ENCODE measurements around the gene COMP. TPM values are rescaled to one million over a fixed set of nuclear protein-coding genes. Genes with fewer than 3 reads are reported as not detected.

The COMP gene
- total RNA-seq, 5 donors from 2014 or later (not counting 1 experiment from before 2014, with no cell fraction given), result not detected

DNA sequence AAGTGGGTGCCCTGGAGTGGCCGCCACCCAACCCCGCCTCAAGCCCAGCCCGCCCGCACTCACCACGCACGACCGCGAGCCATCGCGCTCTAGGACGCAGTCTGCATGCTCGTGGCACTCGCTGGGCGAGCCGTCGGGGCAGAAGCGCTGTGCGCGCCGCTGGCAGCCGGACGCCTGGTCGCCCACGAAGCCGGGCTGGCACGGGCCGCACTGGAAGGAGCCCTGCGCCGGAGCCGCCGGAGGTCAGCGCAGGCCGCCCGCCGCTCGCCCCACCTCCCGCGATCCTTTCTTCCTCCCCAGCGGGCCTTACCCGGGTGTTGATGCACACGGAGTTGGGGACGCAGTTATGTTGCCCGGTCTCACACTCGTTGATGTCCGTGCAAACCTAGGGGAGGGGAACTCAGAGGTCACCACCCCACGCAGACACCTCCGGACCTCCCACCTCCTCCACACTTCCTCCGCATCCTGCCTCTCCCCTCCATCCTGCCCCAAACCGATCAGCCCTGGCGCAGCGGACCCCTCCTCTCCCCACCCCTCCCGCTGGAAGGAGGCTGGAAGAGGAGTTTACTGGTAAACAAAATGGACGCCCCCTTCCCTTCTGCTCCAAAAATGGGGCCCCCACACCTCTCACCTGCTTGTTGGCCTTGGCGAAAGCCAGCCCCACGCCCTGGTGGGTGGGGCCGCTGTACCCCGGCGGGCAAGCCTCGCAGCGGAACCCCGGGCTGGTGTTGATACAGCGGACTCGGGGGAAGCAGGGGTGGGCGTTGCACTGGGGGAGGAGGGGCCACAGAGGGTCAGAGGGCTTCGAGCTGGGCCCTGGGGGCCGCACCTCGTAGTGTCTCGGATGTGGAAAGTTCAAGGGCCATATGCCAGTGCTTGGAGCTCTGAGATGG lies 2.3 kb downstream of the COMP start:
- H3K4me1 ChIP-seq (ENCODE audit: control insufficient read depth in 1 of 2, extremely low read depth in 1 of 2, insufficient read depth in 2 of 2, low read length in 2 of 2), result peaks cover 3 to 50% of the 10 kb centered on the region in 2 experiments
- no peak overlapping the region for H3K27ac ChIP-seq (ENCODE audit: low read length)
- H3K4me3 ChIP-seq (ENCODE audit: control insufficient read depth in 1 of 2, extremely low read depth in 1 of 2, low read length in 1 of 2), result peak overlapping the region in 1 of 2 donors; percentile 35
- Mint-ChIP-seq H3K27me3 (peaks cover 53 to 76% of the 10 kb centered on the region in 2 donors), H3K4me1 (peaks cover 35 to 51% (median 49%) of the 10 kb centered on the region in 3 donors), H3K9me3 (no peaks in the 10 kb centered on the region), H3K27ac (no peak overlapping the region), H3K4me3 (peak overlapping the region; percentile 52 to 79 (median 69)), H3K36me3 (no peaks in the 10 kb centered on the region)
- H3K27me3 ChIP-seq (replicated peaks in 1 of 2; ENCODE audit: control insufficient read depth in 2 of 2, extremely low read depth in 1 of 2, insufficient read depth in 2 of 2, low read length in 1 of 2), result peaks cover 7 to 98% of the 10 kb centered on the region in 2 experiments
- ATAC-seq (replicated peaks in 1 of 4) (no peak), DNase-seq (no peak)
- POLR2A ChIA-PET, result no interaction called here
- H3K36me3 ChIP-seq (ENCODE audit: control insufficient read depth in 2 of 2, extremely low read depth in 1 of 2, insufficient read depth in 1 of 2, low read length in 1 of 2), result no peaks in the 10 kb centered on the region
- WGBS (ENCODE audit: insufficient coverage), result 7% methylated on average over 59 of the region's 68 CpGs
- H3K9me3 ChIP-seq, result no peaks in the 10 kb centered on the region
- CTCF ChIA-PET, result no interaction called here

DNA sequence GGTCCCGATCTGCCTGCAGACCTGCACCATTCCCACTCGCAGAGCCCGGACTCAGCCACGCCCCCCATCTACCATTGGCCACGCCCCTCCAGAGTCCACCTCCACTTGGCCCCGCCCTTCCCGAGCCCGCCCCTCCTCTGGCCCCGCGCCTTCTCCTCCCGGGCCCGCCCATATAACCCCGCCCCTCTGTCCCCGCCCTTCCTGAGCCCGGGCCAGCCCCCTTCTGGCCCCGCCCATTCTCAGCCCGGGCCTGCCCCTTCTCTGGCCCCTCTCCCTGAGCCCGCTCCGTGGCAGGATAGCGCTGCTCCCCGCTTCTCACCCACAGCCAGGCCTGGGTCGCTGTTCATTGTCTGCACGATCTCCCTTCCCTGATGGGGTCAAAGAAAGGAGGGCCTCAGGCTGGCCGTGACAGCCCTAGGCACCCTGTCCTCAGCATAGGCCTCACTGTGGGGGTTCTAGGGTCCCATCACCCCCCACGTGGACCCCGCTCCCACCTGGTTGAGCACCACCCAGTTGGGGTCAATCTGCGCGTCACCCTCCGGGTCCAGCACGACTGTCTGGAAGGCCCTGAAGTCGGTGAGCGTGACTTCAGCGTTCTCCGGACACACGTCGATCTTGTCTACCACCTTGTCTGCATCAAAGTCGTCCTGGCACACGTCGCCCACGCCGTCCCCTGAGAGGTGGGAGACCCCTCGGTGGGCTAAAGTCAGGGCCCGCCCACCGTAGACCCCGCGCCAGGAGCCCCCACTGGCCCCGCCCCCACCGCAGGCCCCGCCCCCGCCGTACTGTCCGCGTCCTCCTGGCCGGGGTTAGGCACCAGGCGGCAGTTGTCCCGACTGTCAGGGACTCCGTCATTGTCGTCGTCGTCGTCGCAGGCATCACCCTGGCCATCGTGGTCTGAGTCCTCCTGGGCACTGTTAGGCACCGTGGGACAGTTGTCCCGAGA lies 5.7 kb downstream of the COMP start:
- Histone ChIP-seq H3K27ac (ENCODE audit: low read length) (no peak overlapping the region), H3K4me1 (ENCODE audit: control insufficient read depth in 1 of 2, extremely low read depth in 1 of 2, insufficient read depth in 2 of 2, low read length in 2 of 2) (peaks cover 3 to 44% of the 10 kb centered on the region in 2 experiments), H3K9me3 (no peaks in the 10 kb centered on the region), H3K4me3 (ENCODE audit: control insufficient read depth in 1 of 2, extremely low read depth in 1 of 2, low read length in 1 of 2) (no peak overlapping the region), H3K36me3 (ENCODE audit: control insufficient read depth in 2 of 2, extremely low read depth in 1 of 2, insufficient read depth in 1 of 2, low read length in 1 of 2) (no peaks in the 10 kb centered on the region), H3K27me3 (replicated peaks in 1 of 2; ENCODE audit: control insufficient read depth in 2 of 2, extremely low read depth in 1 of 2, insufficient read depth in 2 of 2, low read length in 1 of 2) (peaks cover 5 to 94% of the 10 kb centered on the region in 2 experiments)
- peaks cover 33 to 49% of the 10 kb centered on the region in 2 donors for H3K27me3 Mint-ChIP-seq
- ATAC-seq (replicated peaks in 1 of 4), result peak; percentile 56 to 80 (median 67)
- no peaks in the 10 kb centered on the region for H3K9me3 Mint-ChIP-seq
- no peaks in the 10 kb centered on the region for H3K36me3 Mint-ChIP-seq
- H3K4me3 Mint-ChIP-seq, result peak overlapping the region in 2 of 3 donors; percentile 54 to 79
- peak in 34 of 35 experiments; percentile 22 to 78 (median 56) for DNase-seq
- H3K27ac Mint-ChIP-seq, result no peak overlapping the region
- peaks cover 30 to 45% (median 43%) of the 10 kb centered on the region in 3 donors for H3K4me1 Mint-ChIP-seq
- ChIA-PET CTCF (no interaction called here), POLR2A (interaction anchor here in 1 of 2 donors (1.0 kb wide), 1 partner anchor 136 kb away, joined by 4 read pairs; no protein-coding TSS in a partner anchor)
- 17% methylated on average over 63 of the region's 65 CpGs for WGBS (ENCODE audit: insufficient coverage)

DNA sequence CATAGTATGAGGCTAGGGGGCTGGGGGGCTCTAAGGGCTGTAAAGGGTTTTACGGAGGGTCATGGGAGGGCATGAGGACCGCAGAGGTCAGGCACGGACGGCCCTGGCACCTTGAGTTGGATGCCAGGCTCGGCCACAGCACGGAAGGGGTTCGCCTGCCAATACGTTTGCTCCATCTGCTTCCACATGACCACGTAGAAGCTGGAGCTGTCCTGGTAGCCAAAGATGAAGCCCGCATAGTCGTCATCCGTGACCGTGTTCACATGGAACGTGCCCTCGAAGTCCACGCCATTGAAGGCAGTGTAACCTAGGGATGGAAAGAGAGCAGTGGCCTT lies 6.4 kb downstream of the COMP start:
- ATAC-seq (replicated peaks in 1 of 4) (no peak), DNase-seq (no peak)
- POLR2A ChIA-PET, result no interaction called here
- no peaks in the 10 kb centered on the region for H3K9me3 Mint-ChIP-seq
- peaks cover 28 to 43% of the 10 kb centered on the region in 2 donors for H3K27me3 Mint-ChIP-seq
- H3K27ac Mint-ChIP-seq, result no peak overlapping the region
- peaks cover 26 to 40% (median 36%) of the 10 kb centered on the region in 3 donors for H3K4me1 Mint-ChIP-seq
- H3K4me3 ChIP-seq (ENCODE audit: control insufficient read depth in 1 of 2, extremely low read depth in 1 of 2, low read length in 1 of 2), result no peak overlapping the region
- H3K9me3 ChIP-seq, result no peaks in the 10 kb centered on the region
- CTCF ChIA-PET, result no interaction called here
- H3K27me3 ChIP-seq (replicated peaks in 1 of 2; ENCODE audit: control insufficient read depth in 2 of 2, extremely low read depth in 1 of 2, insufficient read depth in 2 of 2, low read length in 1 of 2), result peaks cover 5 to 94% of the 10 kb centered on the region in 2 experiments
- H3K36me3 Mint-ChIP-seq, result no peaks in the 10 kb centered on the region
- 85% methylated on average over 16 of the region's 16 CpGs for WGBS (ENCODE audit: insufficient coverage)
- H3K36me3 ChIP-seq (ENCODE audit: control insufficient read depth in 2 of 2, extremely low read depth in 1 of 2, insufficient read depth in 1 of 2, low read length in 1 of 2), result no peaks in the 10 kb centered on the region
- H3K4me1 ChIP-seq (ENCODE audit: control insufficient read depth in 1 of 2, extremely low read depth in 1 of 2, insufficient read depth in 2 of 2, low read length in 2 of 2), result peaks cover 3 to 38% of the 10 kb centered on the region in 2 experiments
- no peak overlapping the region for H3K27ac ChIP-seq (ENCODE audit: low read length)
- peak overlapping the region in 1 of 3 donors; percentile 79 for H3K4me3 Mint-ChIP-seq

DNA sequence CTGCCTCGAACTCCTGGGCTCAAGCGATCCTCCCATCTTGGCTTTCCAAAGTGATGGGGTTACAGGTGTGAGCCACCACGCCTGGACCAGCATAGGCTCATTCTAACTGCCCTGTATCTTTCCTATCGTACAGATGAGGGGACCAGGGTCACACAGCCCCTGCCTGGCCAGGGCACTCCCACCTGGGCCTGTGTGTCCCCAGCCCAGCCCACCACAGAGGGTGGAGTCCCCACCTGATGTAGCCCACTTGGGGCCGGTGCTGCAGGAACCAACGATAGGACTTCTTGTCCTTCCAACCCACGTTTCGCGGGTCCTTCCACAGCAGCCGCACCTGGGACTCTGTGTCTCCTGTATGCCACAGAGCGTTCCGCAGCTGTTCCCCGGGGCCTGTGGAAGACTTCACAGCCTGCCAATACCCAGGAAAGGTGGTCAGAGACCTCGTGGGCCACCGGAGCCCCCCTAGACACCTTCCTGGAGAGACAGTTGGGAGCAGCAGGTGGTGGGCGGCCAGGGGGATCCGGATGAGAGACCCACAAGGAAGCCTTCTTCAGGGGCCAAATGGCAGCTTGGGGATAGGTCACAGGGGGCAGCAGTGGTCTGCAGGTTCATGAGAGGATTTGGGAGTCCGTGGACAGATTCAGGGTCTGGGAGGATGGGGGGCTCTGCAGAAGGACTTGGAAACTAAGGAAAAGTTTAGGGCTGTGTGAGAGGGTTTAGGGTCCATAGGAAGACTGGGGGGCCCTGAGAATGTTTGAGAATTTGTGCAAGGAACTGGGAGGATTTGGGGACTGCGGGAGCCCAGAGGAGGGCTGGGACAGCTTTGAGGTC lies 6.9 kb downstream of the COMP start:
- Histone ChIP-seq H3K4me3 (ENCODE audit: control insufficient read depth in 1 of 2, extremely low read depth in 1 of 2, low read length in 1 of 2) (no peak overlapping the region), H3K4me1 (ENCODE audit: control insufficient read depth in 1 of 2, extremely low read depth in 1 of 2, insufficient read depth in 2 of 2, low read length in 2 of 2) (peaks cover 0 to 32% of the 10 kb centered on the region in 2 experiments), H3K27me3 (replicated peaks in 1 of 2; ENCODE audit: control insufficient read depth in 2 of 2, extremely low read depth in 1 of 2, insufficient read depth in 2 of 2, low read length in 1 of 2) (peaks cover 5 to 91% of the 10 kb centered on the region in 2 experiments), H3K36me3 (ENCODE audit: control insufficient read depth in 2 of 2, extremely low read depth in 1 of 2, insufficient read depth in 1 of 2, low read length in 1 of 2) (no peaks in the 10 kb centered on the region), H3K27ac (ENCODE audit: low read length) (no peak overlapping the region), H3K9me3 (no peaks in the 10 kb centered on the region)
- 84% methylated on average over 17 of the region's 19 CpGs for WGBS (ENCODE audit: insufficient coverage)
- H3K27ac Mint-ChIP-seq, result no peak overlapping the region
- CTCF ChIA-PET, result no interaction called here
- ATAC-seq (replicated peaks in 1 of 4), result no peak
- H3K36me3 Mint-ChIP-seq, result no peaks in the 10 kb centered on the region
- POLR2A ChIA-PET, result no interaction called here
- no peaks in the 10 kb centered on the region for H3K9me3 Mint-ChIP-seq
- H3K4me1 Mint-ChIP-seq, result peaks cover 23 to 35% (median 30%) of the 10 kb centered on the region in 3 donors
- peak overlapping the region in 1 of 3 donors; percentile 51 for H3K4me3 Mint-ChIP-seq
- H3K27me3 Mint-ChIP-seq, result peaks cover 25 to 38% of the 10 kb centered on the region in 2 donors
- no peak for DNase-seq

DNA sequence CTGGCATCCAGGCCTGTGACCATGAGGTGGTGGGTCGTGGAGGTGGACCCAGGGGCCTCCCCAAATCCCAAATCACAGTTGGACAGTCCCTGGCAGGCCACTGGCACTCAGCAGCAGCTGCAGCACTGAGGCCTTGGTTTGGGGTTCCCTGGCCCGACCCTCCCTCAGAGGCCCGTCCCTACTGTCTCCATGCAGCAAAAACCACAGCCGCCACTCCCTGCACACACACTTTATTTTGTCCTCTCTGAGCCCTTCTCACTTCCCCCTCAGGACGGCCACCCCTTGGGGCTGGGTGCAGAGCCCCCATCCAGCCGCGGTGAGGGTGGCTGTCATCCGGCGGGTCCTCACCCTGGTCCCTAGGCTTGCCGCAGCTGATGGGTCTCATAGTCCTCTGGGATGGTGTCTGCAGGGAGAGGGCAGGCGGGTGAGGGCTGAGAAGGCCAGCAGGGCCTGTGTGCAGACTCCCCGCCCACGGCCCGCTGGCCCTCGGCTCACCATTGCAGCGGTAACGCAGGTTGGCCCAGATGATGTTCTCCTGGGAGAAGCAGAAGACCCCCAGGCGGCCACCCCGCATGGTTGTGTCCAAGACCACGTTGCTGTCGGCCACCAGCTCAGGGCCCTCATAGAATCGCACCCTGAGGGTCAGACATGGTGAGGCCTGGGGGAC lies 8.4 kb downstream of the COMP start:
- CTCF ChIA-PET, result no interaction called here
- no peaks in the 10 kb centered on the region for H3K9me3 Mint-ChIP-seq
- H3K27me3 Mint-ChIP-seq, result peaks cover 20 to 28% of the 10 kb centered on the region in 2 donors
- H3K36me3 Mint-ChIP-seq, result no peaks in the 10 kb centered on the region
- peaks cover 14 to 22% (median 21%) of the 10 kb centered on the region in 3 donors for H3K4me1 Mint-ChIP-seq
- ATAC-seq (replicated peaks in 1 of 4) (no peak), DNase-seq (no peak)
- no peak overlapping the region for H3K27ac ChIP-seq (ENCODE audit: low read length)
- H3K4me1 ChIP-seq (ENCODE audit: control insufficient read depth in 1 of 2, extremely low read depth in 1 of 2, insufficient read depth in 2 of 2, low read length in 2 of 2), result peaks cover 0 to 20% of the 10 kb centered on the region in 2 experiments
- 85% methylated on average over 18 of the region's 22 CpGs for WGBS (ENCODE audit: insufficient coverage)
- no peak overlapping the region for H3K4me3 Mint-ChIP-seq
- no peaks in the 10 kb centered on the region for H3K36me3 ChIP-seq (ENCODE audit: control insufficient read depth in 2 of 2, extremely low read depth in 1 of 2, insufficient read depth in 1 of 2, low read length in 1 of 2)
- POLR2A ChIA-PET, result no interaction called here
- H3K27ac Mint-ChIP-seq, result no peak overlapping the region
- peaks cover 5 to 86% of the 10 kb centered on the region in 2 experiments for H3K27me3 ChIP-seq (replicated peaks in 1 of 2; ENCODE audit: control insufficient read depth in 2 of 2, extremely low read depth in 1 of 2, insufficient read depth in 2 of 2, low read length in 1 of 2)
- H3K4me3 ChIP-seq (ENCODE audit: control insufficient read depth in 1 of 2, extremely low read depth in 1 of 2, low read length in 1 of 2), result no peak overlapping the region
- no peaks in the 10 kb centered on the region for H3K9me3 ChIP-seq

Data from T-cell (primary cell).